ENCODE measurements around the gene SPCS3.
"Not testable (repeated sequence)": the region's sequence is repeated elsewhere in the genome, so short reads cannot be mapped to it uniquely, and the experiment has no call there.

The SPCS3 gene

DNA sequence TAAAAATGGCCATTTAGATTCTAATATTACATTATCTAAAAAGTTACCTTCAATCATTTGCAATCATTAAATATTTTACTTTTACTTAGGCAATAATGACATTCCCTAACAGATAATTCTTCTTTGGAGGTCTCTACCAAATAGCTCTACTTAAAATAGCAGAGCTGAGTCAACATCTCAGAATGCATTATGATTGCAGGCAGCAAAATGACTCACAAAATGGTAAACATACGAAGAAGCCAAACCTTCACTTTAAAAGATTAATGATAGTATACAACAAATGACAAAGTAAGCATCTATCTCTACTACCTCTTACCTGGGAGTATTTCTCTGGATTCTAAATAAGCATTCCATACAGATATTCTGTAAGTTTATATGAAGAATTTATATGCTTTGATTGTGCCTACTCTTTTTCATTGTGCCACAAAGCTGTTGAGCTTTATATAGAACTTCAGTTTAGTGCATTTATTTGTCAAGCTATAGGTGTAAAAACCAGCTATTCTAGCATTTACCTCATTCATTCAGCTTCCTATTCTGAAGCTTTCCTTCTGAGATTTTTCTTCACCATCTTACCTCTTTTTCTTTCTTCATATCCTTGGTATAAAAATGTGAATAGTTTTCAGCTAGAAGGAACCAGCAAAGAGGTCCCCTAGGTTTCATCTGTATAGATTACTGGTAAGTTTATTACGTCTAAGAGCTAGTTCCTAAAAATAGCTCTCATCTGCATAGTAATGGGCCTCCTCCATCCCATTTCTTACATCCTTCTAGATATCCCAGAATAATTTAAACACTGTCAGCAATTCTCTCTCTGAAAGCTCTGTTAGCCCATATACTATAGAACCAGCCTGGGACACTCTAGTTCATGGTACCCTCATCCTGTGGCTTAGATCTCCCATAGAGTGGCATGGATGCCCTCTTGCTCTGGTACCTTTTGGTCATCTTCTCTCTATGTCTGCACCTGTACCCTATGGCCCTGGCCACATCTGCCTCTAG is 17.2 kb upstream of the SPCS3 start:
- DNase-seq (ENCODE audit: low read depth, low spot score): no peak
- H3K4me3 ChIP-seq (ENCODE audit: low read length): no peak overlapping the region

DNA sequence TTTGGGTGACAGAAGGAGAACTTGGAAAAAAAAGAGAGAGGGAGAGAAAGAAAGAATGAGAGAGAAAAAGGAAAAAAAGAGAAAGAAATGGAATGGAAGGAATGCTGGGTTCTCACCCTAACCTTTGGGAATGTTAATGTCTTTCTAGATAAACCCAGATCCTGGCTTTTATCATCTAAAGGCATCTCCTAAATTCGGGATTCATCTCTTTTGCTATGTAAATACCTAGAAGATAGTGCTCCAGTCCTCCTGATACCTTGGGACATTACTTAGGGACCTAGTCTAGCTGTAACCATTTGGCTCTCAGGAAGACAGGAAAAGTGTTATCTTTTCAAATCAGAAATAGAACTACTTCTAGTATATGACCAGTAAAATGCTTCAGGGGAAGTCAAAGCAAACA is 15.8 kb upstream of the SPCS3 start:
- no peak for DNase-seq (ENCODE audit: low read depth, low spot score)
- no peak overlapping the region for H3K4me3 ChIP-seq (ENCODE audit: low read length)

DNA sequence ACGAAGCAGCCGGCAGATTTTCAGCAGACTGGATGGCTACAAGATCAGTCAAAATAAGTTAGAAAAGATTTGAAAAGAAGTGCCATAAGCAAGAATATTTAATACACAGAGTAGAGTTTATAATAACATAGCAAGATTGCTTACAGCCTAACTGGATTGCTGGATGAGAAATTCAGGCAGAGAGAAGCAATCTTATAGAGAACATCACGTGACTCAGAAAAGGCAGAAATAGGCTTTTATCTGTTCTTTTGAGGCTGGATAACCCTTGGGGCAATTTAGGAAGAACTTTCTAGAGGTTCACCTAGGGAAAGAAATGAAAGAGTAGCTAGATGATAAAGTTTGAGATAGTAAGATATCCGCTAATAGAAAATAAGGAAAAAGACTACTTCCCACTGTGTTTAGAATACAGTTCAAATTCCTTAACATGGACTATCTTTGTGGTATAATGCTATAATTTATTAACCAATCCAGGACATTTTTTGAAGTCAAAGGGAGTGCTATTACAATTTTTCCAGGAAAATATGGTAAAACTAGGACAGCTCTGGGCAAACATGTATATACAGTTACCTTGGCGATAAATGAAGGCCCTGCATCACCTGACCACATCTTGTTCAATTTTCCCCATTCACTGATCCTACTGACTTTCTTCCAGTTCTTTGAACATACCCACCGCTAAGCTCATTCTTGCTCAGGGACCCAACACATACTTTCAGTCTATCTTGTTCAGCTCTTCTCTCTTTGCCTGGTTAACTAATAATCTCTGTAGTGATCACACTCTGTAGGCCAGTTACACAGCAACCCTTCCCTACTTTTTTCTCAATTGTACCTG is 12.7 kb upstream of the SPCS3 start:
- no peak for DNase-seq (ENCODE audit: low read depth, low spot score)
- H3K4me3 ChIP-seq (ENCODE audit: low read length): no peak overlapping the region

DNA sequence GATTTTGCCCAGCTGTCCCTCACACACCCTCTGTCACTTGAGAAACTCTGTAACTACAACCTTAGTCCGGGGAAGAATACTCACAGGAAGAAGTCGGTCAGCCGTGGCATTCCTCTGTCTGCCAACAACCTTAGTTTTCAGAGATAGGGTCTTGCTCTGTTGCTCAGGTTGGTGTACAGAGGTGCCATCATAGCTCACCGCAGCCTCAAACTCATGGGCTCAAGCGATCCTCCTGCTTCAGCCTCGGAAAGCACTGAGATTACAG is 12.2 kb upstream of the SPCS3 start:
- H3K4me3 ChIP-seq (ENCODE audit: low read length): no peak overlapping the region
- DNase-seq (ENCODE audit: low read depth, low spot score): no peak

DNA sequence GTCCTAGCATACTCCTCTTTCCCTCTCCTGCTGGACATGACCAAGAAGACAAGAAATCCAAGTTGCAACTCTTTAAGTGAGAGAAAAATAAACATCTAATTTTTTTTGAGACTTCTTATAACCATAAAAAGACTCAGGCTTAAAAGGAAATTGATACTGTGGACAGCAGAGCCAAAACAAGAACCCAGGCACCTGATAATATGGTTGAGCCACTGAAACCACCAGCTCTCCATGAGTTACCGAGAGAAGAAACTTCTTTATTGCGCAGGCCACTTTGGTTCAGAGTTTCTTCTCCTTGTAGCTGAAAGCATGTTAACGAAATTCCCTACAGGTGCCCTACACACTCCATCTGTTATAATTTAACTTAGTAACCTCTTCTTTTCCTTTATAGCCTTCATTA is 11.3 kb upstream of the SPCS3 start:
- no peak overlapping the region for H3K4me3 ChIP-seq (ENCODE audit: low read length)
- DNase-seq (ENCODE audit: low read depth, low spot score): no peak

DNA sequence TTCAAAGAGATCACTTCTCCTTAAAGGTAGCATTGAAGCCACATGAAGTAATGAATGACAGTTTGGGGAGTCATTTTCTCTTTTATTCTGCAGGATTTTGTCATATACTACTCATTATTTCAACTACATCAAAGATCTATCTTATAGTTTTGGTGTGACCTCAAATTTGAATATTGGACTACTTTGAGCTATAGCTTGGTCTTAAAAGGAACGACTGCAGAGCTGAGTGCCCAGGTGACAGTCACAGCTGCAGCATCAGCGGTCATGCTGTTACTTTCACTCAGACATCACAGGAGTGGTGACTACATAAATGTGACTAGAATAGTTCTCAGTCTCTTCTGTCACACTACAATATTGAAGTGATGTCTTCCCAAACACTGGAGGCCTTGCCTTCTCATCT is 10.7 kb upstream of the SPCS3 start:
- DNase-seq (ENCODE audit: low read depth, low spot score): no peak
- no peak overlapping the region for H3K4me3 ChIP-seq (ENCODE audit: low read length)

DNA sequence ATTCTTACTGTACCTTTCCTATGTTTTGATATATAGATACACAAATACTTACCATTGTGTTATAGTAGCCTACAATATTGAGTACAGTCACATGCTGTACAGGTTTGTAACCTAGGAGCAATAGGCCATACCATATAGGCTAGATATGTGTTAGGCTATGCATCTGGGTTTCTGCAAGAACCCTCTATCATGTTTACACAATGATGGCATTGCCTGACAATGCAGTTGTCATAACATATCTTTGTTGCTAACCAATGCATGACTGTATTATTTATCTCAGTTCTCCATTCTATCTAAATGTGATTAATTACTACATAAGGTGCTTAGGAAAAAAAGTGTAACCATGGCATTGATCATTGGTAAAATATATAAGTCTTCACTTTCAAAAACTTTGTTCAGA is 10.0 kb upstream of the SPCS3 start:
- DNase-seq (ENCODE audit: low read depth, low spot score): no peak
- no peak overlapping the region for H3K4me3 ChIP-seq (ENCODE audit: low read length)

DNA sequence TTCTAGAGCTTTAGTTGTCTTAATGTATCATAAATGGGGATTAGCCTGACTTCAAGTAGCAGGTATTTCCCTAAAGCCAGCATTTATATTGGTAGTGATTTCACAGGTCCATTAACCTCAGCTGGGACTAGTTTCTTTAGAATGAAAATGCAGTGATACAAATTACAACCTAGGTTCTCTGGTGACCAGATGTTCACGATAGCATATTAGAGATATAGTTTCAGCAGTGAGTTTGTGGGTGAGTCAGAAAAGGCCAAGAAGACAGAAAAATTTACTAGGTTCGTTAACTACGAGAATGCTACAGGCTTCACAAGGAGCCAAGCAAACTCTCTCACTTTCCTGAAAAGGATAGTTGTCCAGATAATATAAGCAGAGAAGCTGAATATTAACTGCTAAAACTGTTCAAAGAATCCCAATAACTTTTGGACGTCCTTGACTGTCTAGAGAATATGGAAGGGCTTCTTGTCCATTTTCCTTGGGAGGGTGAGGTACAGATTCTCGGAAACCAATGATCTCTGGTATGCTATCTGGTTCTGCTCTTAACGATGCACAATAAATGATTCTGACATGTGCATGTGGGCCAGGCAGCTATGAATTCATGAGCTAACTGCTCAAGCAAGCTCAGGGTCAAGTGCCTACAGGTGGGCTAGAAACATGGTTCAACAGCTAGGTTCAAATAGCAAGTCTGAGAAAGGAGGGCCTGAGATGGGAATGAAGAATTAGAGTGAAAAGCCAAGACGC is 6.0 kb upstream of the SPCS3 start:
- no peak overlapping the region for H3K4me3 ChIP-seq (ENCODE audit: low read length)
- no peak for DNase-seq (ENCODE audit: low read depth, low spot score)

DNA sequence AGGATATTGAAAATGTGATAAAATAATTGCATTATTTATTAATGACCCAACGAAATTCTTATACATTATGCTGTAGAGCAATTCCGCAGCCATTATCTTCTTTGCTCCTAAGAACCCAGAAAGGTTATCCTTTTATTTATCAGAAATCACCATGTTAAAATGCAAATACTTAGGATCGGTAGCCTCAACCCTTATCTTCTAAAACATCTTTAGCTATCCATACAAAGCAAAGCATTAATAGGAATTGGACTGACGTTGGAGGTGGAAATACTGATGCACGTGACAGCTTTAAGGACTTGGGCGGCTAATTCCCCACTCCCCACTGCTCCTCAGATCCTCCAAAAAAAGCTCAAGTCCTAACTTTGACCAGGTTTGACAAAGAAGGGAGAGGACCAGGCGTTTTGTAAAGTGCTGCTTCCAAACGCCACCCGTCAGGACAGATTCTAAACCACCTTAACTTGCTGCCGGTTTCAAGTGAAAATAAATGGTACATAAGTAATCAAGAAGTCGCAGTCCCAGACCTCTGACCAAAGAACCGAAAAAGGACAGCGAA is 539 bp upstream of the SPCS3 start:
- DNase-seq (ENCODE audit: low read depth, low spot score): no peak
- H3K4me3 ChIP-seq (ENCODE audit: low read length): peak overlapping the region; percentile 82

DNA sequence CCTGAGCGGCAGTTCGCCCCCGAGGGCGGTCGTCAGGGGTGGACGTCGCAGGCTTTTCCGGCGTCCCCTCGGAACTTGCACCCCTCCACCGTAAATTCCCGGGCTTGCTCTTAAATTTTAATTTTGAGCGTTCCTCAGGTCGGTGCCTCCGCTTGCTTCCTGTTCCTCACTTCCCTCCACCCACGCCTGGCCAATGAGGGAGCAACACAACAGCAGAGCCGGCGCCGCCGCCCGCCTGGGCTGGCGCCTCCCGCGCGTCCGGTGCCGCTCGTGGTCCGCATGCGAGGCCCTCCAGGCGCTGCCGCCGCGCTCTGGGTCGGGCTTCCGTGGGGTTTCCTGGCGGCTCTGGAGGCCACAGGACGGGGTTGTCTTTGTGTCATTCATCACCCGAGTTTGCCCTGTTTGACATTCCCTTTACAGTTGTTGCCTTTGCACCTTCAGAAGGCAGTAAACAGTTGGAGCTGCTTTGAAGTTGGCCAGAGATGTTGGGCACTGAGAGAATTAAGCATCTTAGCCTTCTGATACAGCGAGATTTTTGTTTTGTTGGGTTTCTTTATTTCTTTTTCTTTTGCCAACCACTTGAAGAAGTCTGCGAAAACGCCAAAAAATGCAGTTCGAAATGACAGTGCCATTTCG is 692 bp downstream of the SPCS3 start:
- peak overlapping the region; percentile 87 for H3K4me3 ChIP-seq (ENCODE audit: low read length)
- DNase-seq (ENCODE audit: low read depth, low spot score): peak; percentile 66

DNA sequence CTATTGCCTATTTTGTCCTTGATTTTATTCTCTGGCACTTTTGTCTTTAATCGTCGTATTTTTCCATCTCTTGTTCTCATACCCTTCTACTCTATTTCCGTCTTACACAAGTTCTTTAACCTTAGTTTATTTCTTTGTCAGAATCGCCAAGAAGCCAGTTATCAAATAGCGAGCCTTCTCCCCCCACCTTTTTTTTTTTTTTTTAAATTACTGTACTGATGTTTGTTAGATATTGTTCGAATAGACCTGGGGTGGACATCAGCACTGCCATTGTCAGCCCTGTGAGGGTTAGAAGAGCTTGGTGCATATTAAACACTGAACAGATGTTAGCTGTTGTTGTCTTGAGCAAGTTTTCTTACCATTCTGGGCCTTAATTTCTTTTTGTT is 1.2 kb downstream of the SPCS3 start:
- peak overlapping the region; percentile 87 for H3K4me3 ChIP-seq (ENCODE audit: low read length)
- DNase-seq (ENCODE audit: low read depth, low spot score): no peak

DNA sequence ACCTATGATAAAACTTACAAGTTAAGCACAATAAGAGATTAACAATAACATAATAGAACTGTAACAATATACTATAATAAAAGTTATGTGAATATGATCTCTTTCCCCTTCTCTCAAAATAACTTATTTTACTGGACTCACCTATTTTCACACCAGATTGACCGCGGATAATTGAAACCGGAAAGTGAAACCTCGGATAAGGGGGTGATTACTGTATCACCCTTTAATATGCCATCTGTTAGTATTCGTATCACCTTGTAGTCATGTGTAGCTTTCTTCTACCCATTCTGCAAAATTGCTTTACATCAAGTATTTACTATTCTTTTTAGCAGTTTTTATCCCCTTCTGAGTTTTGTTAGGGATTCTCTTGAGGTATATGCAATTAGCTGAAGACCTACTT is 1.8 kb downstream of the SPCS3 start:
- peak overlapping the region; percentile 87 for H3K4me3 ChIP-seq (ENCODE audit: low read length)
- no peak for DNase-seq (ENCODE audit: low read depth, low spot score)

DNA sequence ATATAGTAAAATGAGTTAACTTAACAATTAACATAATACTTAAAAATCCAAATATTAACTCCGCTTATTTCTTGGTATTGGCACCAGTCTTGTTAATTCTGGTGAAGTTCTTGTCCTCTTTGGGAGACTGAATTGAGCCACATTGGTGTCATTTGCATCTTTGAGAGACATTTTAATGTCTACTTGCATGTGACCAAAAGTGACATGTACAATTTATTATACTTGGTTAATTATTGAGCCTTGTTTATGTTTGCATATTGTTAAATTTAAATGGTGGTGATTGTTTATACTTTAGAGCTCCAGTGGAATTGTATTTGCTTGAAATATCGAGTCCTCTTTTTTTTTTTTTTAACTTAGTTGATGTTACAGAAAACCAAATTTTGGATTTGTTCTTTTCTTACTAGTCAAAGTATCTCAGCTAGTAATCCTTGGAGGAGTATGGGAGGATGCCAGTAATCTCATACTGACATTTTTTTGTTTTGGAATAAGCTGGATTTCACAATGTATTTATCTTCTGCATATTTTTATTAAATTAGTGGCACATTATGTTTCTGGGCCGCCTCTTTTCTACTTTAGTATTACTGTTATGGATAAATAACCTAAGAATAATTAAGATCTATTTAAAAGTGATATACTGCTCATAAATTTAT is 3.9 kb downstream of the SPCS3 start:
- no peak overlapping the region for H3K4me3 ChIP-seq (ENCODE audit: low read length)

DNA sequence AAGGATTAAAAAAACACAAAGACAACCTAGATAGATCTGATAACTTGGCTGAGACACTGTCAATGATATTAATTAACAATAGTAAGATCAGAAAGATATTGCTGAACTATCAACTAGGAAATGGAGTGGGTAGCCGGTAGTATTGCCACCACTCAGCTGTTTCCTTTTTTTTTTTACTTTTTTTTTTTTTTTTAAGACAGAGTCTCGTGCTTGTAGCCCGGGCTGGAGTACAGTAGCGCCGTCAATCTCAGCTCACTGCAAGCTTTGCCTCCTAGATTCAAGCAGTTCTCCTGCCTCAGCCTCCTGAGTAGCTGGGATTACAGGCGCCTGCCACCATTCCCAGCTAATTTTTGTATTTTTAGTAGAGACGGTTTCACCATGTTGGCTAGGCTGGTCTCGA is 5.1 kb downstream of the SPCS3 start:
- not testable (repeated sequence) for DNase-seq (ENCODE audit: low read depth, low spot score); H3K4me3 ChIP-seq (ENCODE audit: low read length)

More for the DNA sequence above, 3.9 kb downstream of the SPCS3 start:
- DNase-seq (ENCODE audit: low read depth, low spot score): no peak

DNA sequence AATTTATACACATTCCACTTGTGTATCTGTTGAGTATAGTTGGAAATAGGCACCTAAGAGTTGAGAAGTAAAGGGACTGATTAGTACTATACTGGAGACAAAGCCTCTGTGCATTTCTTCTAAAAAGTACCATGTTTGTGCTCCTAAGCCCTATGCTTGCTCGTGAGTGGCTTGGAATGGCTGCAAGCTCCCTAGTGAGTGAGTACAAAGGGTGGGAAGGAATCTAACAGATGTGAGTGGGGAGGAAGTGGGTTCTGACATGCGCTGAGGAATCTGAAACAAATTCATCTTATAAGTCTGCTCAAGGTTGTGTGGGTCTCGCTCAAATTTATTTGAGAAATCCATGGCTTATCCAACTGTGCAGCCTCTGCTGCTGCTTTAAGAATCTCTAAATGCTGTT is 13.3 kb downstream of the SPCS3 start:
- peak; percentile 70 for DNase-seq (ENCODE audit: low read depth, low spot score)
- H3K4me3 ChIP-seq (ENCODE audit: low read length): no peak overlapping the region

DNA sequence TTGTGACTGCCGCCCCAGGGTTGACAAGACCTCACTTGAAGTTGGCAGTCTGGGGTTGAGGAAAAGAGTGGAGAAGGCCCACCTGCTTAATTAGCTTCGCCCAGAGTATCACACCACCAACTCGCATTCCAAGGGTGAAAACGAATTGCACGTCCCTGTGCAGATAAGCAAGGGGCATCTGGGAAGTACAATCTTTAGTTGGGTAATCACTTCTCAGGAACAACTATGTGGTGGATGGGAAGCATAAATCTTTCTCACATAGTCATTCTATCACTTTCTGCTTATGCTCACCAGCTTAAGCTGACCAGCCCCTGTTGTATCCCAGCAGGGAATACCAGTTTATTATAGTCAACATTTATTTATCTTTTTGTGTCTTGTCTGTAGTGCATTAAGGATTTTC is 14.3 kb downstream of the SPCS3 start:
- no peak overlapping the region for H3K4me3 ChIP-seq (ENCODE audit: low read length)
- no peak for DNase-seq (ENCODE audit: low read depth, low spot score)

DNA sequence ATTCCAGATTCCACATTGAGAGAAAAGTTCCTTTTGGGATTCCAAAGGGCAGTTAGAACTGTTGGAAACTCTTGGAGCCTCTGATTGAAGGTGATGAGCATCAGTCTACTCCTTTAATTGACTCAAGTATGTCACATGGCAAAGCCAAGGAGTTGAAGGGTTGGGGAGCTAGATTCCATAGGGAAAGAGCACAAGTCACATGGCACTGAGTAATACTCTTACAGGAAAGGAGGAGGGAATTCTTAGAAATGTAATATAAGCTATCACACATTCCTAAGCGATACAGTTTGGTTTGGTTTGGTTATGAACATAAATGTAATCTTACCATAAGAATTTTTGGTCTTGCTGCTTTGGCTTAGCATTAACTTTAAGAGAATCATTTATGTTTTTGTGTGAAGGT is 15.7 kb downstream of the SPCS3 start:
- DNase-seq (ENCODE audit: low read depth, low spot score): no peak
- H3K4me3 ChIP-seq (ENCODE audit: low read length): no peak overlapping the region

DNA sequence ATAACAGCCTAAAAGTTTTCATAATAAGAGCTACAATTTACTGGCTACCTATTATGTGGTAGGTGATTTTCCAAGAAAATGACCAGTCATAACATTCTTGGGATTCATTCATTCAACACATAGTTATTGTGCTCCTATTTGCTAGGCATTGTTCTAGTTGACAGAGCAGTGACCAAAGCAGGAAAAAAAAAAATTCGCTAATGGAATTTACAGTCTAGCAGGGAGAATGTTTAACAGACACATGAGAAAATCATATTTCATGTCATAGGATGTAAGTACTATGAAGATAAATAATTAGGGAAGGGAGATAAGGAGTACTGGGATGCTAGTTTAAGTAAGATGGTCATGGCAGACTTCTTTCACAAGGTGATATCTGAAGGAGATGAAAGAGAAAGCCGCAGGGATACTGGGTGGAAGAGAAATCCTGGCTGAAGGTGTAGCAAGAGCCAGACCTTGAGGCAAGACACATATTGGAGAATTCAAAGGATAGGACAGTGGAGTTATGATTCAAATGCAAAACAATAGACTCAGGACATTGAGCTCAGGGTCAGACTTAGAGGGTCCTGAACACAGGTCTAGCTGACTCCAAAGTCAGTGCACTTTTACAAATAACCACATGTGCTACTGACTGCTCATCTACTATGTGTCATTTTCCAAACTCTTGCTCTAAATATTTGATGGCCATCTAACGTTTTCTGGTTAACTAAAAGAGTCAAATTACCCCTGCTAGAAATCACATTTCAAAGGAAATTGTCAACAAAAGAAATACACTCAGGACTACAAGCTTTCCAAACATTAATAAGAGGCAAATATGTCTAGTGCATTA is 20.4 kb downstream of the SPCS3 start:
- no peak overlapping the region for H3K4me3 ChIP-seq (ENCODE audit: low read length)
- no peak for DNase-seq (ENCODE audit: low read depth, low spot score)
